ENCODE measurements around the gene TMEM225B. TPM values are rescaled to one million over a fixed set of nuclear protein-coding genes. Genes with fewer than 3 reads are reported as not detected.
"Not testable (repeated sequence)": the region's sequence is repeated elsewhere in the genome, so short reads cannot be mapped to it uniquely, and the experiment has no call there.

TMEM225B gene
- total RNA-seq, 2 donors from 2014 or later, result 0.45 TPM; not detected in 1

DNA sequence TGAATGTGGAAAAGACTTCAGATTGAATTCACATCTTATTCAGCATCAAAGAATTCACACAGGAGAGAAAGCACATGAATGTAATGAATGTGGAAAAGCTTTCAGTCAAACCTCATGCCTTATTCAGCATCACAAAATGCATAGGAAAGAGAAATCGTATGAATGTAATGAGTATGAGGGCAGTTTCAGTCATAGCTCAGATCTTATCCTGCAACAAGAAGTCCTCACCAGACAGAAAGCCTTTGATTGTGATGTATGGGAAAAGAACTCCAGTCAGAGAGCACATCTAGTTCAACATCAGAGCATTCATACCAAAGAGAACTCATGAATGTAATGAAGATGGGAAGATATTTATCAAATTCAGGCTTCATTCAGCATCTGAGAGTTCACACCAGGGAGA, 24.8 kb upstream of the TMEM225B start:
- DNase-seq (no peak), ATAC-seq (no peak)
- intact Hi-C loops (cut with DNase I, micrococcal nuclease), result no loop called here

DNA sequence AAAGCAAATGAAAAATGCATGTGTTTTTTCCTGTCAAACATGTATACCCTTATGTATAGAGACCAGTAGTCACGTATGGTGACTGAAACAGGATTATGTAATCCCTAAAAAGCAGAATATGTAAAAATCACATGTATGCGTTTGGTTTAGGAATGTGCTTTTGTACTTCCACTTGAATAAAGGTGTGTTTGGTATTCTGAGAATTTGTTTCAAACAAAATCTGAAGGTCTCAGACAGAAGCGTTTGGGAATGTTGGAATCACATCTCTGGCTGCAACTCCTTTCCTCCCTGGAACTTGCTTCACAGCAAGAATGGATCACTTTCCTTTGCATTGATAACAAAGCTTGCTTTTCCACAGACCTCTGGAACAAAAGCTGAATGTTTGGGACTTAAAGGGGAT, 21.8 kb upstream of the TMEM225B start:
- intact Hi-C loops (cut with DNase I, micrococcal nuclease), result no loop called here
- DNase-seq (no peak), ATAC-seq (no peak)

DNA sequence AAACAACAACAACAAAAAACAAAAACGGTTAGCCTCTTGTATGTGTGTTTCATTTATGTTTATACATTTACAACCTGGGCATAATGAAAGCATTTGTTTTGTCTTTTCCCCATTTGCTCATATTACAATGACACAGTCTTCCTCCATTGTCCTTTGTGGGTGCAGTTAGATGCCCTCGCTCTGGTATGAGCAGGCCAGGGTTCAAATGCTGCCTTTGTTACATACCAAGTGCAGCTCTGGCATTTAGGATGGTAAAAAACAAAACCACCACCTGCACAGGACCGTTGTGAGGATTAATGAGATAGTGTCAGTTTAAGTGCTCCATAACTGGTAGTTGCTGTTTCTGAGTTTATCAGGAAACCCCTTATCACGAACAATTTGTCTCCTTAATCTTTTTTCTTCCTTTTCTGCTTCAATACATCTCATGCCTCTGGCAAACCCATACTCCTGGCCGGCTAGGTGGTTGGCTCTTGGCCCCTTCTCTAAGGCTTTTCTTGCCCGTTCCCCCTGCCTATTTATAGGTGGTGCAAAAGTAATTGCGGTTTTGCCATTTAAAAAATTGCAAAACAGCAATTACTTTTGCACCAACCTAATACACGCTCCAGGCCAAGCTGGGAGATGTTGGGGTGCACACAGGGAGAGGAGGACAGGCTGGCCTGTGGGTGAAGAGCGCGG, 18.6 kb upstream of the TMEM225B start:
- no peak for DNase-seq
- intact Hi-C loops (cut with DNase I, micrococcal nuclease), result no loop called here
- no peak for ATAC-seq

DNA sequence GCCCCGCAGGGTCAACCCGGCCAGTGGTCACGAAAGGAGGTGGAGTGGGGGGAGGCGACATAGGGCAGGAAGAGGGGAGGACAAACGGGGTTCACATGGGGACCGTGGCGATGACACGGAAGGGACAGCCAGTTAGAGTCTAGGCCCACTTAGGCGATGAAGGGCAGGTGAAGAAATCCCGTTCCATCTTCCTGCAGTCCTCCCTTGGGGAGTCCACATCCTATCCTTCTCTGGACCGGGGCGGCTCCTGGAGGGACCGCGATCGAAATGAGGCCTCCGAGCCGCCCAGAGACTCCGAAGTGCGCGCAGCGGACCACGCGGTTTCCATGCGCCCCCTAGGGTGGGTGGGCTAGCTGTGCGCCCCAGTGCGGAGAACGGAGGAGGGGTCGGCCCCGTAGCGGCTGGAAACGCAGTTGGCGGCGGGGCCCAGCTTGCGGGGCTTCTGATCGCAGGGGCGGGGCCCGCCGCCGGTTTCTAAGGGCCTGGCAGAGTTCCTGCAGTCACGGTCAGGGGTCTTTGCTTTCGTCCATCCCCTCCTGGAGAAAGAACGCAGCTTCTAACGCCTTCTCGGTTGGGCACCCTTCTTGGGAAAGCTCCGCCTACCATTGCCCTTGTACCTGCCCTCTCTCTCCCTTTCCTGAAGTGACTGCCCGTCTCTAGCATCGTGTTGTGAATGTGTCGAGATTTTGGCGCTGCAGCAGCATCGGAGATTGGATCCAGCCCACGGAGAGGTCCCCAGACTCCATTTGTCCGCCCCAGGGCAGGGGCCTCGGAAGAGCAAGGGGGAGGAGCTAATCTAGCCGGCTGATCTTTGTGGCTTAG, 17.9 kb upstream of the TMEM225B start:
- intact Hi-C loops (cut with DNase I, micrococcal nuclease), result no loop called here
- peak in 1 of 2 donors; percentile 39 for DNase-seq
- ATAC-seq, result peak; percentile 73

DNA sequence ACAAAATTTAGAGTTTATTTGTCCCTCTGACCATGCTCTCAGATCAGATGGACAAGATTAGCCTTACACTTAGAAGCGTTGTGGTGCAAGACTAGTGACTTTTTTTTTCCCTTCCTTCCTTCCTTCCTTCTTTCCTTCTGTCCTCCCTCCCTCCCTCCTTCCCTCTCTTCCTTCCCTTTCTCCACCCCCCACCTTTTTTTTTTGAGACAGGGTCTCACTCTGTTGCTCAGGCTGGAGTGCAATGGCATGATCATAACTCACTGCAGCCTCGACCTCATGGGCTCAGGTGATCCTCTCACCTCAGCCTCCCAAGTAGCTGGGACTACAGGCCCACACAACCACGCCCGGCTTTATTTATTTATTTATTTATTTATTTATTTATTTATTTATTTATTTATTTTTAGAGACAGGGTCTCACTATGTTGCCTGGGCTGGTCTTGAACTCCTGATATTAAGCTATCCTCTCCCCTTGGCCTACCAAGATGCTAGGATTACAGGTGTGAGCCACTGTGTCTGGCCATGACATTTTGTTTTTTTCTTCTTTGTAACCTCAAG, 17.2 kb upstream of the TMEM225B start:
- ATAC-seq; DNase-seq; intact Hi-C loops (cut with DNase I, micrococcal nuclease): not testable (repeated sequence)

DNA sequence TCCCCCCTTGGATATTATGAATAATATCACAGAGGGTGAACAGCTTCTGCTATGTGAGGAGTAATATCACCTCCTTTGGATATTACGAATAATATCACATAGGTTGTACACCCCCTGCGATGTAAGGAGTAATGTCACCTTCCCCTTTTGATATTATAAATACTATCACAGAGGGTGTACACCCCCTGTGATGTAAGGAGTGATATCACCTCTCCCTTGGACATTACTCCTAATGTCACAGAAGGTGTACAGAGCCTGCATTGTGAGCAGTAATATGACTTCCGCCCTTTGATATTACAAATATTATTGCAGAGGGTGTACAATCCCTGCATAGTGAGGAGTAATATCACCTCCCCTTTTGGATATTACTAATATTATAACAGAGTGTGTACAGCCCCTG, 9.2 kb upstream of the TMEM225B start:
- no peak for DNase-seq
- peak; percentile 42 for ATAC-seq
- intact Hi-C loops (cut with DNase I, micrococcal nuclease), result no loop called here

DNA sequence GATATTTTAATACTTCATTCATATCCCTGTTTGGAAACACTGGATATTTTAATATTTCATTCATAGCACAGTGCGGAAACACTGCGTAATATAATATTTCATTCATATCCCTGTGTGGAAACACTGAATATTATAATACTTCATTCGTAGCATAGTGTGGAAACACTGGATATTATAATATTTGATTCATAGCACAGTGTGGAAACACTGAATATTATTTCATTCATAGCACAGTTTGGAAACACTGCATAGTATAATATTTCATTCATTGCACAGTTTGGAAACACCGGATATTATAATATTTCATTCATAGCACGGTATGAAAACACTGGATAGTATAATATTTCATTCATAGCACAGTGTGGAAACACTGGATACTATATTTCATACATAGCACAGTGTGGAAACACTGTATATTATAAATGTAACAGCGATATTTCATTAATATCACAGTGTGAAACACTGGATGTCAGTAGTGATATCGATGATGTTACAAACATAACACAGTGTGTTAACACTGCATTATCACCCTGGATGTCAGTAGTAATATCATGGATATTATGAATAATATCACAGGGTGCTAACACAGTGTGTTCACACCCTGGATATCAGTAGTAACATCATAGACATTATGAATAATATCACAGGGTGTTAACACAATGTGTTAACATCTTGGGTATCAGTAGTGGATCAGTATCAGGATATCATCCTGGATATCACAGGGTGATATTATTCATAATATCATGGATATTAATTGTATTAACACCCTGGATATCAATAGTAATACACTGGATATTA, 2.9 kb upstream of the TMEM225B start:
- intact Hi-C loops (cut with DNase I, micrococcal nuclease), result no loop called here
- DNase-seq (no peak), ATAC-seq (peak; percentile 32)

DNA sequence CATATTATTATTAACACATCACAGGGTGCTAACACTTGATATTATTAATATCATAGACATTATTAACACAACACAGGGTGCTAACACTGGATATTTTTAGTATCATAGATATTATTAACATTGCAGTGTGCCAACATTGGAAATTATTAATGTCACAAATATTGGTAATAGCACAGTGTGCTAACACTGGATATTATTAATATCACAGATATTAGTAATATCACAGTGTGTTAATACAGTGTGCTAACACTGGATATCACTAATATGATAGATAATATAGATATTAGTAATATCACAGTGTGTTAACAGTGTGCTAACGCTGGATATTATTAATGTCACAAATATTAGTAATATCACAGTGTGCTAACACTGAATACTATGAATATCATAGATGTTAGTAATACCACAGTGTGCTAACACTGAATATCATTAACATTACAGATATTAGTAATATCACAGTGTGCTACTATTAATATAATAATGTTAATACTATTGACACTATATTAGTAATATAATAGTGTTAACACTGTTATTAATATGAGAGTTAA, 1.6 kb upstream of the TMEM225B start:
- intact Hi-C loops (cut with DNase I, micrococcal nuclease), result no loop called here
- DNase-seq (no peak), ATAC-seq (no peak)

DNA sequence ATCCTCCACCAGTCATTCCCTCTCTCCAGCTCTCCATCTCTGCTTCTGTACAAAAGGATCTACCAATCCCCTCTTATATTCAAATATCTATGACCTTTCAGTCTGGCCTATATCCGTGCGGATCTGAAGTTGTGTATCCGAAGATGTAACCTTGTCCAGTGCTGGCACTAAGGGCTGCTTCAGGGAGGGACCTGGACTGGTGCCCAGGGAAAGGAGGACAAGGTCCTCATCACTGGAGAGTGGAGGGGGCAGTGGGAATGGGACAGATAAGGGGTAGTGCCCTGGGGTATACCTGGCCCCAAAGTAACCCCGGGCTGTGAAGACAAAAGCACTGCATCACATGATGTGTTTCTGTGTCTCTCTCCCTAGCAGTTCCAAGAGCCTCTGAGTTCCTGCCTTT, 1.8 kb downstream of the TMEM225B start:
- DNase-seq, result no peak
- intact Hi-C loops (cut with DNase I, micrococcal nuclease), result no loop called here

DNA sequence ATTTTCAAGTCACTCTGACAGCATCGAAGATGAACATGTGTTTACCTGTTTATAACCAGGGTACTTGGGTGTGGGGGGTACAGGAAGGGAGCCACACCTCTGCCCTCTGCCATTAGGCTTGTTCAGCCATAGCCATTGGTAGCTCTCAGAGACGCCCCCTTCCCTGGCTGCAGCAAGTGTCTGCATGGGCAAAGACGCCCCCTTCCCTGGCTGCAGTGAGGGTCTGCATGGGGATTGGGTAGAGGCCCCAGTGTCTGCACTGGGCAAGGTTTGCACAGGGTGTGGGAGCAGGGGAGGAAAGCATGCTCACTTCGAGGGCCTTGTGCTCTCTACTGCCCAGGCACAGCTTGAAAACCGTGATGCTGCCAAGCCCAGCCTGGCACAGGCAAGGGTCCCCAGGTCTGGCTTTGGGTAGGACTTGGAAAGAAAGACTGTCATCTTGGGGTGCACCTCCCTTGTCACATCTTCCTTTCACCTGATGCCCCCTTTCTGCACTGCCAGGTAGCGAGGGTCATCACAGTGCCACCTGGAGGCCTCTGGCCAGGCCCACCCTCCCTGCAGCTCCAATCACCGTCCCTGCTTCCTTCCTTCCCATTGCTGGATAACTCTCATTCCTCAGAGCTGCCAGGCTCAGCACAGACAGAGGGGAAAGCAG, 3.7 kb downstream of the TMEM225B start:
- intact Hi-C loops (cut with DNase I, micrococcal nuclease), result no loop called here
- no peak for DNase-seq
- no peak for ATAC-seq

More for the DNA sequence above, 1.8 kb downstream of the TMEM225B start:
- ATAC-seq, result no peak

DNA sequence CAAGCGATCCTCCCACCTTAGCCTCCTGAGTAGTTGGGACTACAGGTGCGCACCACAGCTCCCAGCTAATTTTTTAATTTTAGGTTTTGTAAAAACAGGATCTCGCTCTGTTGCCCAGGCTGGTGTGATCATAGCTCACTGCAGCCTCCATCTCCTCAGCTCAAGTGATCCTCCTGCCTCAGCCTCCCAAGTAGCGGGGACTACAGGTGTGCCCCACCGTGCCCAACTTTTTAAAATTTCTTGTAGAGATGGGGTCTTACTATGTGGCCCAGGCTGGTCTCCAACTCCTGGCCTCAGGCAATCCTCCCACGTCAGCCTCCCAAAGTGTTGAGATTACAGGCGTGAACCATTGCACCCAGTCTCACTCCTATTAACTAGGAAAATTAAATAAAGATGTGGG, 7.5 kb downstream of the TMEM225B start:
- intact Hi-C loops (cut with DNase I, micrococcal nuclease), result no loop called here
- ATAC-seq (no peak), DNase-seq (no peak)

DNA sequence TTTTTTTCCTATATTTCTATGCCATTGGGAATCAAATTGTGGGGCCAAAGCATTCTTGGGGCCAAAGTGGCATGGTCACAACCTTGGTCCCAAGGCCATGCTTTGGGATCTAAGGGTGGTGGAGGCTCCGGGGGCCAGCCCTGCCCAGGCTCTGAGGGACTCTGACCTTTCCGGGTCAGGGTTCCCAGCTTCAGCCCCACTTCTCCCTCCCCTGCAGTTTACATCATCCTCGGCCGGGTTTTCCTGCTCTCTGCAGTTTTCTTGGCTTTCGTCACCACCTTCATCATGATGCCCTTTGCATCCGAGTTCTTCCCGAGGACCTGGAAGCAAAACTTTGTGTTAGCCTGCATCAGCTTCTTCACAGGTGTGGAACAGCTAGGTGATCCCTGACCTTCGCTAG, 8.5 kb downstream of the TMEM225B start:
- intact Hi-C loops (cut with DNase I, micrococcal nuclease), result no loop called here
- ATAC-seq (no peak), DNase-seq (no peak)

DNA sequence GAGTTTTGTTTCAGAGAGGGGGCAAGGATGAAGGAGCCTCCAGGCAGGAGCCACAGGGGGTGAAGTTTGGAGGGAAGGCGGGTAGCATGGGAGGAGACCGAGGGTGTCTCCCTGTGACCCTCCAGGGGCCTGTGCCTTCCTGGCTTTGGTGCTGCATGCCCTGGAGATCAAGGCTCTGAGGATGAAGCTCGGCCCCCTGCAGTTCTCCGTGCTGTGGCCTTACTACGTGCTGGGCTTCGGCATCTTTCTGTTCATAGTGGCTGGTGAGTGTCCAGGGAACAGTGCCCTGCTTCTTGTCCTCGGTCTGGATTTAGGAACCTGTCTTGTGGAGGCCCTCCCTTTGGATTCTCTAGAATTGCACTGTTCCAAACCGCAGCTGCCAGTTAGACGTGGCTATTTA, 9.5 kb downstream of the TMEM225B start:
- DNase-seq, result no peak
- intact Hi-C loops (cut with DNase I, micrococcal nuclease), result no loop called here
- ATAC-seq, result no peak

DNA sequence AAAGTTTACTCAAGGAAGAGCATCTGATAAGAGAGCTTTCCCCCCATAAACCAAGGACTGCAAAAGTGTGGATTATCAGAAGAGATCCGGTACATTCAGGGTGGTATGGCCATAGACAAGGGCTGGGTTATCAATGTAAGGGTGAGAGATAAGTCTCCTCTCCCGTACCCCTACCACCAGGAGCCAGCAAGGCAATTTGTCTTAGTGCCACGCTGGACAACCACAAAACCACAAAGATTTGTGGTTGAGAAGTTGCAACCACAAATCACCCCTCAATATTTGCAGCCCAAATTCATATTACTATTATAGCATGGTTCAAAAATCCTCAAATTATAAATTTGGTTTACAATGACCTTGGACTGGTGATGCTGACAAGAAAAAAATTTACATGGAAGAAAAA, 16.4 kb downstream of the TMEM225B start:
- intact Hi-C loops (cut with DNase I, micrococcal nuclease), result no loop called here
- ATAC-seq (no peak), DNase-seq (no peak)

DNA sequence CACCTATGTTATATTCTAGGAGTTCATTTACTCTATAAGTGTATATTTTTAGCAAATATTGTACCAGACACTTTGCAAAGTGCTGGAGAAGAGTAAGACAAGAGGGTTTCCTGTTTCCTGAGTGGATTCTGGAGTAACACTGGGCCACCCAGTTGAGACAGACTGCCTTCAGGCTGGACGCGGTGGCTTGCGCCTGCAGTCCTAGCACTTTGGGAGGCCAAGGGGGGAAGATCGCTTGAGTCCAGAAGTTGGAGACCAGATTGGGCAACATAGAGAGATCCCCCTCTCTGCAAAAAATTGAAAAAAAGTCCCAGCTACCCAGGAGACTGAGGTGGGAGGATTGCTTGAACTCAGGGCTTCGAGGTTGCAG, 17.9 kb downstream of the TMEM225B start:
- ATAC-seq (no peak), DNase-seq (no peak)
- intact Hi-C loops (cut with DNase I, micrococcal nuclease), result no loop called here

DNA sequence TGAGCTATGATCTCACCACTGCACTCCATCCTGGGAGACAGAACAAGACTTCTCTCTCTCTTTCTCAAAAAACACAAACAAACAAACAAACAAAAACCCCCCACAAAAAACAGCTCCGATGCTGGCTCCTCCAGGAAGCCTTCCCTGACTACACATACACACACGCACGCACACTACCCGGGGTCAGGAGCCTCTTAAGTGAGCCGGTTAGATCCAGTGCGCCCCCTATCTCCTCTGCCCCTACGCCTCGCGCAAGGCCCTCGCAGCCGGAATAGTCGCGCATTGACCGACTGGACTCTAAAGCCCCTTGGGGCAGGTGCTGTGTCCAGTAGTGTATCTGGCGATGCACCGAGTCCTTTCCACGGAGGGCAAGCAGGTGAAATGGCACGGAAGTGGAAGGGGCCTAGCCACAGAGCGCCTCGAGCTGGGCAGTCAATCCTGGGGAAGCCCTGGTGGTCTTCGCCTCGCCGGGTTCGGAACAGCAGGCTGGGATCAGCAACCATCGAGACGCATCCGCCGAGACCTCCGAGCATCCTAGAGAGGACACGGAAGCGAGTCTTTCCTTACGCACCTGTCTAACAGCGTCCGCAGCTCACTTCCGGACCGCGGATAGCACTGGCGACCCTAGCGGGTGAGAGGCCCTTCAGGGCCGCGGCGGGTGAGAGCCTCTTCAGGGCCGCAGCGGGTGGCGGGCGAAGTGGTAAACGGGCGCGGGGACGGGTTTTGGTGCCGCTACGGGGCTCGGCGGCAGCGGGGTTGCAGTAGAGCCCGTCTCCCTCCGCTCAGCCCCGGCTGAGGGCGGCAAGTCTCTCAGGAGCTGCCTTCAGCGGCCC, 18.5 kb downstream of the TMEM225B start, which contains the start of gene ZSCAN25:
TSS of gene ZSCAN25 (plus strand) at position 588 of the 833 bp plus-strand sequence. CDS start 2,661 bp downstream, outside the sequence.
- ATAC-seq (peak; percentile 96), DNase-seq (peak; percentile 91)
- intact Hi-C loops (cut with DNase I, micrococcal nuclease), result no loop called here

DNA sequence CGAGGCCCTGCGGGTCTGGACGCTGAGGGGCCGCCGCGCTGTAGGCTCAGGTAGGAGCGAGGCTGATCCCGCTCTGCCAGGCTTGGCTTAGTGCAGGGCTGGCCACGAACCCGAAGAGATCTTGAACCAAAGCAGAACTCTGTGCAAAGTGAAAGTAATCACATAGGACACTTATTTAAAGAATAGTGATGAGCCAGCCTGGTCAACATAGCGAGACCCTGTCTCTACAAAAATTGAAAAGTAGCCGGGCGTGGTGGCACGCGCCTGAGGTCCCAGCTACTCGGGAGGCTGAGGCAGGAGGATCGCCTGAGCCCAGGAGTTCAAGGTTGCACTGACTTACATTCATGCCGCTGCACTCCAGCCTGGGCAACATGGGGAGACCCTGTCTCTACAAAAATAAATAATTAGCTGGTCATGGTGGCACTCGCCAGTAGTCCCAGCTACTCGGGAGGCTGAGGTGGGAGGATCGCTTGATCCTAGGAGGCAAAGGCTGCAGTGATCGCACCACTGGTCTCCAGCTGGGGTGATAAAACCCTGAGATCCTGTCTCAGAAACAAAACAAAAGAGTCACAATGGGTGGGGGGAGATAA, 19.2 kb downstream of the TMEM225B start:
- intact Hi-C loops (cut with DNase I, micrococcal nuclease), result no loop called here
- no peak for DNase-seq
- no peak for ATAC-seq
